GM10847 (cell line): ENCODE measurements around the gene GNPDA2.
A peak's percentile ranks its signal among the peaks of the same experiment; 100 is the strongest.

Experiments used
- POLR2A ChIP-seq: IDR thresholded peaks from 2 replicates; pipeline ENCODE4 v1.6.1; 2011; ENCODE audit not compliant: insufficient read length; ENCODE audit errors: extremely low read depth

The GNPDA2 gene

DNA sequence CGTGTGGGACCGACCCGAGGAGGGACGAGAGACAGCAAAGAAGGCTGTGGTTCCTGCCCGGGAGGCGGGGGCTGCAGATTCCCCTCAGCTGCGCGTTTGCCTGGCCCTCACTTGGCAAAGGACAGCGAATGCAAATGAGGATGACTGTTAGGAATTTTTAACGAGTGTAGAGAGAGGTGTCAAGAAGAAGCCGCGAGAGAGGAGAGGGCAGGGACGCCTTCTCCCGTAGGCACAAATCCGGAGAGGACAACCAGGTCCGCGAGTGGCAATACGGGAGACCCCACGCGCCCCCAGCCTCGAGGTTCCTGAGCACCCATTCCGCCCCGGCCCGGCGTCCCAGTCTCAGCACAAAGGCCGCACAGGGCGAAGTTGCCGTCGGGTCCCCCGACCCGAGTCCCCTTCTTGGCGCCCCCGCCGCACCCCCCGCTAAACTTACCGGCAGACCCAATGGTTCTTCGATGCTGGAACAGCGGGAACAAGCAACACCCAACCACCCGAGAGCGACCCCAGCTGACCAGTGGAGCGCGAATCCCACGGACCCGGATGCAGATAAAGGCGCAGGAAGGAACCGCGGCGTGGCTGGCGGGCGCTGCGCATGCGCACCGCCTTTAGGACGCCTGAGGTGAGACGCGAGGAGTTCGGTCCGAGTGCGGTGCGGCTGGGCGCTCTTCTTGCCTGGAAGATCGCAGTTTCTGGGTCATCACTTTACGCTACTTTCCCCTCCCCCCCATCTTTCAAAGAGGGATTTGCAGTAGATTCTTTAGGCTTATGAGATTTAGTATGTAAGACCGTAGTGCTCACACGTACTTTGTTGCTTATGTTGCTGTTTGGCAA, at the start of gene GNPDA2:
Gene GNPDA2, minus strand, starts transcription at position 519 of the 834 bp plus-strand sequence. CDS start 4,349 bp downstream, outside the sequence.
- TF ChIP-seq POLR2A, result peak; percentile 83

DNA sequence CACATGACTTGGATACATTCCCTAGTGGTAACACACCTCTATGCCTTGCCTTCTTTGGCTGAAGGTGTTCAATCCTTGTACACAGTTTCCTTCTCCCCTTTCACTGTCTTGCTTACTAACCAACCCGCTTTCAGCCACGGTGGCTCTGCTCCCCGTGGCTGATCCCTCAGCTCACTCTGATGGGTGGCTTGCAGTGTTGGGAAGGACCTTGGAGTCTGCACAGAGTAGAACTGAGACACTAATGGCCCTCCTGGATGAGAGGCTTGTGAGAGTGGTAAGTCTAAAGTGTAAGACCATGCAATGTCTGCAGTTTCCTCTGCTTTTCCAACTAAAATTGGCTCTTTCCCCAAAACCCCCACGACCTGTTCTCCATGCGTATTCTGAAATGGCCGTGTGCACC, 46.0 kb upstream of the GNPDA2 start:
- TF ChIP-seq POLR2A, result no peak

DNA sequence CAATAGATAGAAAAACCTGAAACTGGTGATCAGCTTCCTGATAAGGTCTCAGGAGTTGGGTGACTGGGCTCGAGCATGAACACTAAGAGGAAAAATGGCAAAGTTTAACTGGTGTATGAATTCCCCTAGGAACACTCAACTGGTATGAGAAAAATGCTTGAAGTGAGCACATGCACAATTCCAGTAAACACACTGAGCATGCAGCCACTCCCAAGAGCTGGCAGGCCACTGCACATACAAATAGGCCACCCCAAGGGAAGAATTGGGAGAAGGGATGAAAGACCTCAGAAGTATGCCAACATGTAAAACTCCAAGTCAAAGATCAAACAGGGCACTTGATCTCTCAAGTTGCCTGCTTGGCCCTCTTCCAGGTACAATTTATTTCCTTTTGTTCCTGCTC, 45.4 kb upstream of the GNPDA2 start:
- no peak for TF ChIP-seq POLR2A

DNA sequence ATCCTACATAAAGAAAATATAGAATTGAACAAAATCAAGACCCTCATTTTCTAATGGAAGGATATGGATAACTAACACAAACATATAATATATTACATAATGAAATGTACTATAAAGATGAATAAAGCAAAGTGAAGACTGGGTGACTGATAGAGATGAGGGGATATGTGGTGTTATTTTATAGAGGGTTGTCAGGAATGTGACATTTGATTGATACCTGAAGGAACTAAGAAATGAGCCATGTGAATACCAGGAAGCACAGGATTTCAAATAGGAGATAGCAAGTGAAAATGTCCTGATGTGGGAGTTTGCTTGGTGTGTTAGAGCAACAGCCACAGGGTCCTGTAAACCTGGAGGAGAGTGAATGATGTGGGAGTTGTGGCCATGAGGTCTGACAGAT, 40.1 kb upstream of the GNPDA2 start:
- TF ChIP-seq POLR2A, result no peak

DNA sequence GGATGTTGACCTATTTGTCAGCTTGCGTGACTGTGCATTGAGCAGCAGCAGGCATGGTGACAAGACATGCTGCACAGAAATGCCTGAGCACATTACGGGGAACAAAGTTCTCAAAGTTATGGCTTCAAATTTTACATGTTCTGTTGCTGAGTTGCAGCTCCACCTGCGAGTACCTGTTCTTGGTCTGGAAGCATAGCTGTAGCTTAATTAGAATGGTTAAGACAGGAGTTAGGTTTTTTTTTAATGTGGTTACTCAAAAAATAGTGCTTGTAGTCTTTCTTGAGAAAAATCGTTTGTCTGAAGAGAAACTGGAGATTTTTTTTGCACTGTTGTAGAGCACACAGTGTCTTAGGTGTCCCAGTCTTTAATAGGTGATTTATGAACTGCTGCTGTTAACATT, 38.8 kb upstream of the GNPDA2 start:
- no peak for TF ChIP-seq POLR2A

DNA sequence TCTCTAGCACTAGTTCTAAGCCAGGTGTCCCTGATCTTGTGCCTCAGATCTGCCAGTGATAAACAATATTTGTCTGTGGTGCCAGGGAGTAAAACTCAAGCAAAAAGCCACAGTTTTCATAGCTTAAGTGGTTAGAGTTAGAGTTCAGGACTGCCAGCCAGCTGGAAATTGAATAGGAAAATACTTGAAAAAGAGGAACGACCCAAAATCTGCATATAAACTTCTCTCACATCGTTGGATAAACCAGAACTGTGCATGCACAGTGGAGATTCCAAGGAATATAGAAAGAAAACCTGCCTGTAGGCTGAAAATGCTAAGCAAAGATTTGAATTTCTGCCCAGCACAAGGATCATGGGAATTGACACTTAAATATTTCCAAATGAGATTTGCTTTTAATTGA, 35.0 kb upstream of the GNPDA2 start:
- no peak for TF ChIP-seq POLR2A

DNA sequence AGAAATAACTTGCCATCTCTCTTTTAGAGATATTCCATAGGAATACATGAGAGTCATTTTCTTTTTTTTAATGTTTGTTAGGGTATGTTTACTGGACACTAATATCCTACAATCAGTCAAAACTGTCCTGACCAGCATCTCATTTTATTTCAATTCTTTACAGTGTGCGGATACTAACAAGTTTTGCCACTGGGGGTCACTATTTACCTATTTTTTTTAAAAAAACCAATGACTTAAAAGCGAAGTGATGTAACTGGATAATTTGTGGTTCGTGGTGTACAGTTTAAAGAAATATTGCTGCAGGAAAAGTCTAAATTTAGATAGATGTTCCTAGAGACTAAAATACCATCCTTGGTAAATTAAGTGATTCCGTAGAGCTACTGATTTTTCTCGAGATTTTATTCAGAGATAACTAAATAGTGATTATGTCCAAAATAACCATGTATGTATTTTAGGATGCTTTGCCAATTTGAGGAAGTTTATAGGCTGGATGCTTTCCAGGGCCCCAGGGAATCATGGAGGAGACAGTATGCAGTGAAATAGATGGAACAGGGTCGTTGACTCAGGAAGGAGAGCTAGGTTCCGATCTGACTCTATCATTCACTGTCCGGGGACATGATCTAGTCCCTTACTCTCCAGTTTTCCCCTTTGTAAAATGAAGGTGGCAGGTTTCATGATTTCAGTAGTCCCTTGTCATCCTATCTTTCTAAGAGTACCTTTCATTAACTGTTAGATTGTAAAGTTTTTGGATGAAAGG, 34.0 kb upstream of the GNPDA2 start:
- no peak for TF ChIP-seq POLR2A

DNA sequence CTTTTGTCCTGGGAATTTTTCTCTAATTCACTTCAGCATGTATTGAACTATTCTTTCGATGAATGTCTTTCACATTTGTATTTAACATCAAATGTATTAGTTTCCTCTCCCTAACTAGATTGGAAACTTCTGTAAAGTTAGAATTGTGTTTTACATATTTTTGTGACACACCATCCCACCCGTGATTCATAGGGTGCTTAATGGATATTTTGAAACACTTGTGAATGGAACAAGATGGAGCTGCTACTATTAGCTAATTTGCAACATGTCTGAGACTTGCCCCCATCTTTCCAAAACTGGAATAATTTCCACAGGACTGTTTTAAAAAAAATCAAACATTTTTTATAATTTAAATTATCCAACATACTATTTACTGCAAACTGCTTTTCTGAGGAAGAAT, 30.2 kb upstream of the GNPDA2 start:
- TF ChIP-seq POLR2A, result no peak

DNA sequence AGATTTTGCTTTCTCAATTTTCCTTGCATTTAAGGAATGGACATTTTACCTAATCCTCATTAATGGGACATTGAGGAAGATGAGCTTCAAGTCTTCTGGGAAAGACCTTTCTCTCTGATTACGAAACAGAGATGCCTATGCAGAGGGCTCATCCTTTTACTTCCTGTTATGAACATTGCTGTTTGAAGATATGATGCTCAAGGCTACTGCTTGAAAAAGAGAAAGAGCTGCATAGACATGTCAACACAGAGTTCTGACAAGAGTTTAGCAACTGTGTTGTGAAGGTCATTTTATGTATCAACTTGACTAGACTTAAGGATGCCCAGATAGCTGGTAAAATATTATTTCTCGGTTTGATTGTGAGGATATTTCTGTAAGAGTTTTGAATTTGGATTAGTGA, 13.8 kb upstream of the GNPDA2 start:
- TF ChIP-seq POLR2A, result no peak

DNA sequence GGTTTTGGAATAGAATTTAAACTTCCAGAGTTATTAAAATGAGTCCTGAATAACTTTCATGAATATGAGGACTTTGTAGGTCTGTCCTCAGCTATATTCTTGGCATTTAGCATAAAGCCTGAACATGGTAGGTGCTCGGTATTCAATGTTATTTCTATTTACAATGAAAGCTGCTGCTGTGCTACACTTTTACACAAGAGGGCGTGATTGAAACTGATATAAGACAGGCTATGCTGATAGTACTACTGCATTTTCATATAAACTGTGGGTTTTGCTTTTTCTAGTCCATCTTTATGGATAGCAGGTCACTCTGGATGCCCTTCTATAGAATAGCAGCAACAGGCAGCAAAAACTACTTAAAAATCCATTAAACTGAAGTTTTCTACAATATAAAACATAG, 12.3 kb upstream of the GNPDA2 start:
- TF ChIP-seq POLR2A, result no peak

DNA sequence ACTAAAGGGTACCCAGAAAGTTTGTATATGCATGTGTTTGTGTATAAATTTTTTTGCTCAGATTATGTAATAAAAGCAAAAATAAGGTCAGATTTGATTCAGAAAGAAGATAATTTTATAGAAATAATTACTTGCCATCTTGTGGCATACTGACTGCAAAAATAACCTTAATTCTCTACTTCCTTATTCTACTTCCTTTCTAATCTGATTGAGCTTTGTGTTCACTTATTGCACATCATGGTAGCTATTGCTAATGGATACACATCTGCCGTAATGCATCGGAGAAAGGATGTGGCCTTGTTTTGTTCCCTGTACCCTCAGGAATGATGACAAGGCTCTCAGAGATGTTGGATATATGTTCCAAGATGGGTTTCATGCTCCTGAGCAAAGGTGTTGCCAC, 10.5 kb upstream of the GNPDA2 start:
- TF ChIP-seq POLR2A, result no peak

DNA sequence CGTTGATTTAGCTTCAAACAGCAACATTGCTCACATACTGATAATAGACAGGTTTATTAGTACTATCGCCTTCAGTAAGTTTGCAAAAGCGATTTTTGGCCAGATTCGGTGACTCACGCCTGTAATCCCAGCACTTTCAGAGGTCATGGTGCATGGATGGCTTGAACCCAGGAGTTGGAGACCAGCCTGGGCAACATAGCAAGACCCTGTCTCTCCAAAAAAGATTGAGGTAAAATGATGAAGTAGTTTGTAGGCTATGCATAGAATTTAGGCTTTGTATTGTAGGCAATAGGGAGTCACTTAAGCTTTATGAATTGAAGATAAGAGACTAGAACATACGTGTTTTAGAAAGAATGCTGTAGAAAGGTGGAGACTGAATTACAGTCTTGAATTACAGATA, 1.1 kb upstream of the GNPDA2 start:
- TF ChIP-seq POLR2A, result no peak

DNA sequence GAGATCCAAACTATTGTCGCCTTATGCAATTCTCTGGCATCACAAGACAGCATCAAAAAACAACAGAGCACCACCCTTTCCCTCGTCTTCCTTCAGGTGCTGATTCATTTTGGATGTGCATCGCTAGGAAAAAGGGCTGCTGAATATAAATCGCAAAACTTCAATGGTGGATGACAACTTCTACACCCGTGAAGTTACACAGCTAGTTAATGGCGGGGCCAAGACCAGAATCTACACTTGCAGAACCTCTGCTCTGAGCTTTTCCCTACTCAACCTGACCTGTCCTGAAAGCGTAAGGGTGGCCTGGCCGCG, 674 bp downstream of the GNPDA2 start:
- TF ChIP-seq POLR2A, result no peak

DNA sequence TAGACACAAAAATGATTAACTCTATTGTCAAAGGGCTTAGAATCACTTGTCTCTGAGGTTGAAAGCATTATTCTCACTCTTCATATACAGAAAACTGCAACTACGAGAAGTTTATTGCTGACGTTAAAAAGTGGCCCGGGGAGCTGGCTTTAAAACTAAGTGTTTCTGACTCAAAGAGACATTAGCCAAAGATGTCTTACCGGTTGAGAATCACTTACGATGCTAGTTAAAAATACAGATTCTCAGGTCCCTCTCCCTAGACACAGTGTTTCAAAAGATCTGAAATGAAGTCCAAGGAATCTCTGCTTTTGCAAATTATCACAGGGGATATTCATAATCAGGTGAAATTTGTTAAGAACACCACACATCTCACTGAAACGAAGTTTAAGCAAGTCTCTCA, 1.2 kb downstream of the GNPDA2 start:
- TF ChIP-seq POLR2A, result no peak

DNA sequence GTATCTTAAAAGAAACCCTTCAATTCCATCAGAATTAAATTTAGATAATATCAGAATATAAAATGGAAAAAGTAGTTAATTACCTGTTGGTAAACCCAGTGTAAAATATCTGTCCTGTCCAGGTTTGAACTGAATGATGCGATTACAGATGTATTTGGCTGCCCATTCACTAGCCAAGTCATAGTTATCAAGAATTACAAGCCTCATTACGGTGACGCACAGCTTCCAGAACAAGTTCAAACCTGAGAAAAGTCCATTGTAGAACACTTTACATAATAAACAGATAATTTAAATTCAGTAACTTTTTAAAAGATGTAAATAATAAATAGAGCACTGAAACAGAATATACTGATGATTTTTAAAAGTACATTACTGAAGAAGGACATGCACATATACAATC, 4.4 kb downstream of the GNPDA2 start:
- TF ChIP-seq POLR2A, result no peak

DNA sequence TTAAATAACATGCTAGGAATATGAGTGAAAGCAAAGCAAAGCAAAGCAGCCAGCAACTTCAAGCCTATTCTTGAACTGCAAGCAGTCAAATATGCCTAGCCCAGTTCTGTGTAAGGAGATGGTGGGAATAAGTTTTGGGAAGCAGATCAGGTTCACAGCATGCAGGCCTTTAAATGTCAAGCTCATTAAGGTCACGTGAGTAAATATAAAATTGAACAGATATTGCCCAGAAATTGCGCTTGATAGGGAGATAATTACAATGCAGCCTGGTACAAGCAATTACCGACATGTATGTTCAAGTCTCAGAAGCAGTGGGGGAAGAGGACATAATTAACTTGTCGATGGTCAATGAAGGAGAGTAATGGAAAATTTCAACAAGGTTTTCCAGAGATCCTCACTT, 6.0 kb downstream of the GNPDA2 start:
- no peak for TF ChIP-seq POLR2A

DNA sequence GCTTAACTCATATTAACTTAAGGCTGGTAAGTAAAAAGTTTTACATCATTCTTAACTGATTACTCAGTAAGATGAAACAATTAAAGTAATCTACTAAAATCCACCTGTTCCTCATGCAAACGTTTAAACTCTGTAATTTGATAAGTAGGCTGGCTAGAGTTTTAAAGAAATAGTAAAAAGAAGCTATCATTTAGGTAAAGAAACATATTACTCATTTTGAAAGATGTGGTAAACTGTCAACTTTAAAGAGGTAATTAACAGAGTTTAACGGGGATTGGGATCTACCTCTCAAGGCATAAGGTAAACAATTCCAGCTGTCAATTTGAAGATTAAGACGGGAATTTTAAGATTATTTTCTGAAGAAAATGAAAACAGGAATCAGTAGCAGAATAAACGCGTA, 9.8 kb downstream of the GNPDA2 start:
- no peak for TF ChIP-seq POLR2A

DNA sequence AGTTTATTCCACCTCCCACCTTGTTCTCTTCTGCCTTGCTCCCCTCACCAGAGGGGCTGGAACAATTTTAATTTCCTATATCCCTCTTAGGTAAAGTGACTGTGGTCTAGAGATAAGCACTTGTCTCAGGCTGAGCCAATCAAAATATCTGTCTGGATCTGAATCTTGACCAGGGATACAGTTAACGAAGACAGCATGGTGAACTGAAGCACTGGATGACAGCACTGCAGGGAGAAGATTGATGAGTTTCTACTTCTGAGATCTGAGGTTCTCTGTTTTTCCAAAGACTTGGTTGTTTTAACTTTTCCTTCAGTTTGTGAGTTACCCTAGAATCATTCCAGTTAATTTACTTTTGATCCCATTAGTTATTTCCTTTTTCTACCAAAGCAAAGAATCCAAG, 13.2 kb downstream of the GNPDA2 start:
- TF ChIP-seq POLR2A, result no peak
